Measurements from ENCODE around the gene BCAR3.

BCAR3 gene

DNA sequence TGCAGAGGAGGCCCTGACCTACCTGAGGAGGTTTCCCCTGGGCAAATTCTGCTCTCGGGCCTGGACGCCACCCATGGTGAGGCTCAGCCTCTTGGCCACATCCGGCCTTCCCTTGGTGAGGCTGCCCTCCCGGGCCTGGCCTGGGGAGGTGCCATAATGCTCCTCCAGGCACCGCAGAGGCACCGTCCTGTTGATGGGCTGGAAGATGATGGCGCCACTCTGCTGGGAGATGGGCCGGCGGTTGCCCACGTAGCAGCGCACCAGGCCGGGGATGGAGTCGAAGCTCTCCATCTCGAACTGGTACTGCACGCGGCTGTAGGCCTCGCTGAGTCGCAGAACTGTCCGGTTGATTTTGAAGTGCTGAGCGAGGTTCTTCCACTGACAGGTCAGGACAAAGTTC, 92.7 kb downstream of the BCAR3 start:
- TF ChIP-seq SUZ12 (IDR thresholded peaks at IDR 0.05; ENCODE audit: extremely low read depth, insufficient read depth, insufficient read length), result no peak
- TF ChIP-seq ZNF274 (IDR thresholded peaks at IDR 0.05; ENCODE audit: low read depth, low read length), result no peak
- no peak for TF ChIP-seq YY1 (IDR thresholded peaks at IDR 0.05; ENCODE audit: insufficient read depth, insufficient read length)
- Histone ChIP-seq H3K4me3 (ENCODE audit: insufficient read length, low read depth) (no peak overlapping the region), H3K27me3 (ENCODE audit: insufficient read depth, insufficient read length) (no peaks in the 10 kb centered on the region), H3K4me1 (ENCODE audit: insufficient read depth, insufficient read length) (peaks cover 6% of the 10 kb centered on the region), H3K9me3 (ENCODE audit: insufficient read depth, low read length) (no peaks in the 10 kb centered on the region), H3K9ac (ENCODE audit: insufficient read length, low read depth) (no peak overlapping the region), H3K36me3 (ENCODE audit: insufficient read depth, insufficient read length, low read length) (peaks cover 70% of the 10 kb centered on the region)
- no peak for DNase-seq (ENCODE audit: low read depth, low spot score)

GRCh38 chr1:93588206-93588605, 93.4 kb downstream of the BCAR3 start:
- Histone ChIP-seq H3K36me3 (ENCODE audit: insufficient read depth, insufficient read length, low read length) (peaks cover 77% of the 10 kb centered on the region), H3K4me1 (ENCODE audit: insufficient read depth, insufficient read length) (peaks cover 6% of the 10 kb centered on the region), H3K9ac (ENCODE audit: insufficient read length, low read depth) (no peak overlapping the region), H3K4me3 (ENCODE audit: insufficient read length, low read depth) (no peak overlapping the region), H3K9me3 (ENCODE audit: insufficient read depth, low read length) (no peaks in the 10 kb centered on the region), H3K27me3 (ENCODE audit: insufficient read depth, insufficient read length) (no peaks in the 10 kb centered on the region)
- no peak for TF ChIP-seq ZNF274 (IDR thresholded peaks at IDR 0.05; ENCODE audit: low read depth, low read length)
- TF ChIP-seq SUZ12 (IDR thresholded peaks at IDR 0.05; ENCODE audit: extremely low read depth, insufficient read depth, insufficient read length), result no peak
- no peak for TF ChIP-seq YY1 (IDR thresholded peaks at IDR 0.05; ENCODE audit: insufficient read depth, insufficient read length)
- DNase-seq (ENCODE audit: low read depth, low spot score), result no peak

DNA sequence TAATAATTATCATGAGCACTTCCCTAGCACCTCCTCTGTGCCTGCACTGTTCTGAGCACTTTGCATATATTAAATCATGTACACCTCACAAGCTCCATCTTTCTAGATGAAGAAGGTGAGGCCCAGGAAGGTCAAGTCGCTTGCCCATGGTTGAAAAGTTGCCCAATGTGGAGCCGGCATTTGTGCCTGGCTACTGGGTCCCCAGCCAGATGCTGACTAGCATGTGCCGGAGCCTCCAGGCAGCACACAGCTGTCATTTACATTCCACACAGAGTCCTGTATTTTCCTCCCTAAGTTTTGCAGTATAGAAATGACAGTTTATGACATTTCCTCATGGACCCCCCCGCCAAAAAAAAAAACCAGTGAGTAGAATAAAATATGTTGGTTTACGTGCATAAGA, 94.3 kb downstream of the BCAR3 start:
- no peak for DNase-seq (ENCODE audit: low read depth, low spot score)
- Histone ChIP-seq H3K4me3 (ENCODE audit: insufficient read length, low read depth) (no peak overlapping the region), H3K9me3 (ENCODE audit: insufficient read depth, low read length) (no peaks in the 10 kb centered on the region), H3K4me1 (ENCODE audit: insufficient read depth, insufficient read length) (peaks cover 6% of the 10 kb centered on the region), H3K36me3 (ENCODE audit: insufficient read depth, insufficient read length, low read length) (peaks cover 83% of the 10 kb centered on the region), H3K9ac (ENCODE audit: insufficient read length, low read depth) (no peak overlapping the region), H3K27me3 (ENCODE audit: insufficient read depth, insufficient read length) (no peaks in the 10 kb centered on the region)
- no peak for TF ChIP-seq ZNF274 (IDR thresholded peaks at IDR 0.05; ENCODE audit: low read depth, low read length)
- TF ChIP-seq YY1 (IDR thresholded peaks at IDR 0.05; ENCODE audit: insufficient read depth, insufficient read length), result no peak
- TF ChIP-seq SUZ12 (IDR thresholded peaks at IDR 0.05; ENCODE audit: extremely low read depth, insufficient read depth, insufficient read length), result no peak

GRCh38 chr1:93585059-93585966, 96.3 kb downstream of the BCAR3 start:
- TF ChIP-seq SUZ12 (IDR thresholded peaks at IDR 0.05; ENCODE audit: extremely low read depth, insufficient read depth, insufficient read length), result no peak
- no peak for TF ChIP-seq YY1 (IDR thresholded peaks at IDR 0.05; ENCODE audit: insufficient read depth, insufficient read length)
- no peak for TF ChIP-seq ZNF274 (IDR thresholded peaks at IDR 0.05; ENCODE audit: low read depth, low read length)
- Histone ChIP-seq H3K9ac (ENCODE audit: insufficient read length, low read depth) (no peak overlapping the region), H3K36me3 (ENCODE audit: insufficient read depth, insufficient read length, low read length) (peaks cover 84% of the 10 kb centered on the region), H3K9me3 (ENCODE audit: insufficient read depth, low read length) (no peaks in the 10 kb centered on the region), H3K27me3 (ENCODE audit: insufficient read depth, insufficient read length) (no peaks in the 10 kb centered on the region), H3K4me1 (ENCODE audit: insufficient read depth, insufficient read length) (peaks cover 2% of the 10 kb centered on the region), H3K4me3 (ENCODE audit: insufficient read length, low read depth) (no peak overlapping the region)
- DNase-seq (ENCODE audit: low read depth, low spot score), result no peak

DNA sequence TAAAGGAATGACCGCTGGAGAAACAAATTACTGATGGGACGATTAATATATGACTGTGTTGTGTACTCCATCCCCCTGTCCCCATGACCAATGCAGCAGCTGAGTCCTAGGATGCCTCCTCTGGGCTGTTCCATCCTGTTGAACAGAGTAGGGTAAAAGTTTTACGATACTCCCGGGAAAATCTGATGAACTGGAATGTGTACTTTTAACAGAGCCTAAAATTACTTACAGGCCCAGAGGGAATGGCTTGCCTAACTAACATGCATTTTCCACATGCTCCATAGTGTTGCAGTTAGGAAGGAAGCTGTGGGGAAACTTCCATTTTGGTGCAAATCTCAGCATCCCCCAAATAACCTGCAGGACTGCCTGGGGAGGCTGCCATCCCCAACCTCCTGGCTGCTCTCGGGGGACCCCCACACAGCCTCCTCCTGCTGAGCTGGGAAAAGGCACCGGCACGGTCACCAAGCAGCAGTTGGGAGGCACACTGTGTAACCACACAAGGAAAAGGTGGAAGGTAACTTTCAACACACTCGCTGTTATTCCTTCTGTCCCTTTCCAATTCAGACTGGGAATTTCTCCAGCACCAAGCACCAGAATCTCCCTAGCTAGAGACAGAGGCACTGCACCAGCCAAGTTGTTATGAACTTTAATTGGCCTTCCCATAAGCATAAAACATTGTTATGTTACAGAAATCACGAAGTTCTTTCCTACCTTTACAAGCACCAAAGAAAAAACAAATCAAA, 97.2 kb downstream of the BCAR3 start:
- TF ChIP-seq YY1 (IDR thresholded peaks at IDR 0.05; ENCODE audit: insufficient read depth, insufficient read length) (no peak), ZNF274 (IDR thresholded peaks at IDR 0.05; ENCODE audit: low read depth, low read length) (no peak), SUZ12 (IDR thresholded peaks at IDR 0.05; ENCODE audit: extremely low read depth, insufficient read depth, insufficient read length) (no peak)
- H3K9ac ChIP-seq (ENCODE audit: insufficient read length, low read depth), result no peak overlapping the region
- H3K9me3 ChIP-seq (ENCODE audit: insufficient read depth, low read length), result no peaks in the 10 kb centered on the region
- H3K36me3 ChIP-seq (ENCODE audit: insufficient read depth, insufficient read length, low read length), result peaks cover 78% of the 10 kb centered on the region
- no peak for DNase-seq (ENCODE audit: low read depth, low spot score)
- H3K4me1 ChIP-seq (ENCODE audit: insufficient read depth, insufficient read length), result peaks cover 8% of the 10 kb centered on the region
- H3K27me3 ChIP-seq (ENCODE audit: insufficient read depth, insufficient read length), result no peaks in the 10 kb centered on the region
- H3K4me3 ChIP-seq (ENCODE audit: insufficient read length, low read depth), result no peak overlapping the region

- H3K9me3 ChIP-seq (ENCODE audit: insufficient read depth, low read length), result no peaks in the 10 kb centered on the region
- H3K4me3 ChIP-seq (ENCODE audit: insufficient read length, low read depth), result no peak overlapping the region
- no peak for DNase-seq (ENCODE audit: low read depth, low spot score)
- peaks cover 78% of the 10 kb centered on the region for H3K36me3 ChIP-seq (ENCODE audit: insufficient read depth, insufficient read length, low read length)
- peaks cover 7% of the 10 kb centered on the region for H3K4me1 ChIP-seq (ENCODE audit: insufficient read depth, insufficient read length)
- TF ChIP-seq YY1 (IDR thresholded peaks at IDR 0.05; ENCODE audit: insufficient read depth, insufficient read length), result no peak
- no peak for TF ChIP-seq SUZ12 (IDR thresholded peaks at IDR 0.05; ENCODE audit: extremely low read depth, insufficient read depth, insufficient read length)
- TF ChIP-seq ZNF274 (IDR thresholded peaks at IDR 0.05; ENCODE audit: low read depth, low read length), result no peak
- H3K9ac ChIP-seq (ENCODE audit: insufficient read length, low read depth), result no peak overlapping the region
- no peaks in the 10 kb centered on the region for H3K27me3 ChIP-seq (ENCODE audit: insufficient read depth, insufficient read length)
Measured at GRCh38 chr1:93581917-93582850, 99.5 kb downstream of the BCAR3 start.

Data from NT2/D1 (cell line).